T-helper 9 cell (primary cell): ENCODE measurements around the gene ZNF428.

Experiments used
- DNase-seq: peaks from one replicate; pipeline ENCODE4 v3.0.0-alpha.2; 2020

Gene ZNF428

GRCh38 chr19:43561139-43561970, 58.1 kb downstream of the ZNF428 start:
- DNase-seq: no peak

DNA sequence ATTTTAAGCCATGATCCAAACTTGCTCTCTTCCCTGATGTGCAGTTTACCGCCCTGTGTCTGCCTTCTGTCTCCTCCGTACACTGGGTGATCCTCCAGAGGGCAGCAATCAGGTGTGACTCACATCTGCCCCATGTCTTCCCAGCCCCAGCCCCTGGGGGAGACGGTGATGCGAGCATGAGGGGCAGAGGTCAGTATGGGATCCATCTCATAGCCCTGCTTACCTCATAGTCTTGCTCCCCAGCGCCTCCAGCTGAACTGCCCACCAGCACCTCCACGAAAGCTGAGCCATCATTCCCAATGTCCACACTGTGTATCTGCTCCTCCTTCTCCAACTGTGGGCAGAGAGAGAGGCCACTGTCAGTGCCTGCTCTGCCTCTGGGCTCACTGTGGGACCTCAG, 58.7 kb downstream of the ZNF428 start:
- no peak for DNase-seq
